Globus pallidus (tissue), 1 donor: ENCODE data around the gene SLC43A1.

ENCODE experiments used
- DNase-seq: peaks from one replicate; pipeline ENCODE4 v3.0.0-alpha.2; 2015; ENCODE audit warnings: low spot score

The SLC43A1 gene

GRCh38 chr11:57479021-57479663 is 36.4 kb downstream of the SLC43A1 start:
- no peak for DNase-seq

GRCh38 chr11:57477507-57478189 is 37.9 kb downstream of the SLC43A1 start:
- DNase-seq, result no peak

GRCh38 chr11:57476757-57477506 is 38.6 kb downstream of the SLC43A1 start:
- DNase-seq, result no peak

- no peak for DNase-seq
Observed at GRCh38 chr11:57476047-57476756, 39.3 kb downstream of the SLC43A1 start.

- DNase-seq, result no peak
Observed at GRCh38 chr11:57475671-57476046, 39.8 kb downstream of the SLC43A1 start.

GRCh38 chr11:57475191-57475590 is 40.3 kb downstream of the SLC43A1 start:
- no peak for DNase-seq

- DNase-seq, result no peak
Observed at GRCh38 chr11:57474803-57475115, 40.7 kb downstream of the SLC43A1 start.

- DNase-seq, result no peak
Observed at GRCh38 chr11:57474017-57474802, 41.3 kb downstream of the SLC43A1 start.

GRCh38 chr11:57473285-57473841 is 42.1 kb downstream of the SLC43A1 start:
- DNase-seq, result no peak

GRCh38 chr11:57471496-57471895 is 44.0 kb downstream of the SLC43A1 start:
- DNase-seq, result no peak

GRCh38 chr11:57469268-57469667 is 46.2 kb downstream of the SLC43A1 start:
- no peak for DNase-seq

GRCh38 chr11:57468276-57468675 is 47.2 kb downstream of the SLC43A1 start:
- DNase-seq, result no peak

GRCh38 chr11:57467508-57468157 is 47.9 kb downstream of the SLC43A1 start:
- no peak for DNase-seq

- no peak for DNase-seq
Observed at GRCh38 chr11:57466680-57467079, 48.8 kb downstream of the SLC43A1 start.

- no peak for DNase-seq
Observed at GRCh38 chr11:57464539-57465181, 50.8 kb downstream of the SLC43A1 start.

GRCh38 chr11:57463671-57464538 is 51.6 kb downstream of the SLC43A1 start:
- DNase-seq, result no peak

GRCh38 chr11:57462597-57462996 is 52.9 kb downstream of the SLC43A1 start:
- DNase-seq, result no peak

GRCh38 chr11:57461841-57462489 is 53.5 kb downstream of the SLC43A1 start:
- DNase-seq, result no peak
